SK-N-SH (cell line): Measurements from ENCODE around the gene OSBPL6. TPM values are rescaled to one million over a fixed set of nuclear protein-coding genes. Genes with fewer than 3 reads are reported as not detected.

Source experiments
- CTCF ChIA-PET: fragments of 300-600, 350-600 bp; formaldehyde crosslinking; extraction: SDS; loops from one replicate; lab custom pipeline; 2021; lab: Yijun Ruan, JAX
- POLR2A ChIA-PET: fragments of 350-600 bp; sonication (Branson Sonifier 250); formaldehyde crosslinking; extraction: SDS; loops from one replicate; lab custom pipeline; 2020; ENCODE audit warnings: antibody characterized with exemption, inconsistent platforms; lab: Yijun Ruan, JAX
- DNase-seq: peaks from one replicate; pipeline ENCODE4 v3.0.0; 2012
- H2AFZ ChIP-seq: fragments of 200-600 bp; sonication (generic); 2 replicates; pipeline ENCODE4 v1.8.1; 2016; ENCODE audit warnings: antibody characterized with exemption, mild to moderate bottlenecking, low read depth
- H3F3A ChIP-seq: fragments of 200-600 bp; sonication (generic); replicated peaks from 2 replicates; pipeline ENCODE3; 2016; ENCODE audit warnings: antibody characterized with exemption, mild to moderate bottlenecking; ENCODE audit not compliant: insufficient read depth
- H3K27ac ChIP-seq, 2 experiments: fragments of 200-500 bp in 1 of 2; fragments of 200-600 bp in 1 of 2; sonication (Bioruptor generic) in 1 of 2; sonication (generic), shearing (Covaris generic) in 1 of 2; 2 replicates each; pipeline versions ENCODE4 v1.5.1 to v1.6.1; 2014 to 2016; ENCODE audit warnings: low read depth in 2 of 2, inconsistent platforms in 1 of 2, low read length in 1 of 2, mild to moderate bottlenecking in 1 of 2, mixed read lengths in 1 of 2
- H3K27me3 ChIP-seq: fragments of 200-600 bp; sonication (generic), shearing (Covaris generic); 2 replicates; pipeline ENCODE4 v1.6.1; 2016; ENCODE audit warnings: mixed run types; ENCODE audit not compliant: insufficient read depth
- H3K36me3 ChIP-seq, 2 experiments: fragments of 200-500 bp in 1 of 2; fragments of 200-600 bp in 1 of 2; sonication (Bioruptor generic) in 1 of 2; sonication (generic) in 1 of 2; replicated peaks in 1 of 2; 2 replicates each; pipeline versions ENCODE3 to v1.5.1; 2014 to 2016; ENCODE audit warnings: low read length in 1 of 2, mild to moderate bottlenecking in 1 of 2; ENCODE audit not compliant: insufficient read depth in 2 of 2, control insufficient read depth in 1 of 2
- H3K4me1 ChIP-seq, 2 experiments: fragments of 200-500 bp in 1 of 2; fragments of 200-600 bp in 1 of 2; sonication (Bioruptor generic) in 1 of 2; sonication (generic), shearing (Covaris generic) in 1 of 2; 2 replicates each; pipeline versions ENCODE4 v1.5.1 to v1.6.1; 2014 to 2016; ENCODE audit warnings: low read depth in 1 of 2, low read length in 1 of 2, mixed run types in 1 of 2; ENCODE audit not compliant: insufficient read depth in 2 of 2, control insufficient read depth in 1 of 2
- H3K4me2 ChIP-seq: fragments of 200-600 bp; sonication (generic), shearing (Covaris generic); 2 replicates; pipeline ENCODE4 v1.6.1; 2017; ENCODE audit warnings: mixed run types
- H3K4me3 ChIP-seq, 2 experiments: fragments of 200-500 bp in 1 of 2; fragments of 200-600 bp in 1 of 2; sonication (Bioruptor generic) in 1 of 2; sonication (generic), shearing (Covaris generic) in 1 of 2; 2 replicates each; pipeline versions ENCODE4 v1.5.1 to v1.8.1; 2014 to 2016; ENCODE audit warnings: low read depth in 2 of 2, inconsistent platforms in 1 of 2, low read length in 1 of 2, mild to moderate bottlenecking in 1 of 2, mixed read lengths in 1 of 2, moderate library complexity in 1 of 2
- H3K79me2 ChIP-seq: fragments of 200-600 bp; sonication (generic); 2 replicates; pipeline ENCODE4 v1.8.1; 2017; ENCODE audit warnings: mild to moderate bottlenecking; ENCODE audit not compliant: insufficient read depth
- H3K9ac ChIP-seq: fragments of 200-600 bp; sonication (generic); 2 replicates; pipeline ENCODE4 v1.6.1; 2017; ENCODE audit warnings: mixed run types
- H3K9me2 ChIP-seq: fragments of 200-600 bp; sonication (generic); 2 replicates; pipeline ENCODE4 v1.6.1; 2017; ENCODE audit warnings: mixed run types
- H3K9me3 ChIP-seq: fragments of 200-600 bp; sonication (generic); 2 replicates; pipeline ENCODE4 v1.6.1; 2017; ENCODE audit warnings: mixed run types, mild to moderate bottlenecking, moderate library complexity
- H4K20me1 ChIP-seq: fragments of 200-600 bp; sonication (generic); 2 replicates; pipeline ENCODE4 v1.6.1; 2017; ENCODE audit warnings: mild to moderate bottlenecking, mixed run types; ENCODE audit not compliant: insufficient read depth
- FOXJ3 ChIP-seq: sonication (generic); formaldehyde crosslinking; IDR thresholded peaks from 2 replicates; pipeline ENCODE4 v1.5.1; 2020; ENCODE audit warnings: mild to moderate bottlenecking, missing genetic modification reagents
- JUND ChIP-seq: IDR thresholded peaks from 2 replicates; pipeline ENCODE4 v1.4.0; 2012
- RAD21 ChIP-seq: IDR thresholded peaks from 2 replicates; pipeline ENCODE4 v1.6.1; 2012; ENCODE audit warnings: mild to moderate bottlenecking, low read length
- REST ChIP-seq: IDR thresholded peaks from 2 replicates; pipeline ENCODE4 v1.6.1; 2012; ENCODE audit warnings: mild to moderate bottlenecking, low read depth, low read length, moderate library complexity
- SIN3A ChIP-seq: IDR thresholded peaks from 2 replicates; pipeline ENCODE4 v1.6.1; 2012; ENCODE audit warnings: low read depth, mild to moderate bottlenecking, low read length, moderate library complexity, borderline replicate concordance
- TAF1 ChIP-seq: IDR thresholded peaks from 2 replicates; pipeline ENCODE4 v1.6.1; 2012; ENCODE audit warnings: low read depth, mild to moderate bottlenecking, low read length, moderate library complexity, borderline replicate concordance
- WGBS: methylation state at CpG from one replicate; pipeline ENCODE4 v1.1.6; 2017; ENCODE audit warnings: low lambda C conversion rate; 5-methylcytosine and 5-hydroxymethylcytosine counted together
- polyA plus RNA-seq, 3 experiments: library from polyadenylated mRNA; depleted of rRNA; stranded (reverse); fragments of >200 nt; gene quantifications; 2 replicates each; pipeline ENCODE4 v1.2.3, GENCODE V29; 2012
- TF ChIP-seq, protein P1 (sequence below): fragments of 150-350 bp; IDR thresholded peaks from 2 replicates; pipeline ENCODE4 v1.6.1; 2016; ENCODE audit warnings: mild to moderate bottlenecking, low read depth, low read length
- TF ChIP-seq, protein P2 (sequence below): IDR thresholded peaks from 2 replicates; pipeline ENCODE4 v1.4.0; 2012; ENCODE audit warnings: low read depth
- TF ChIP-seq, protein P3 (sequence below): fragments of 150-350 bp; IDR thresholded peaks from 2 replicates; pipeline ENCODE4 v1.6.1; 2017; ENCODE audit warnings: antibody characterized with exemption, low read length, low read depth, borderline replicate concordance

Gene OSBPL6
- polyA plus RNA-seq, 1 of the 3 experiments (the other 2 are of a cell fraction), result 2.7 TPM

DNA sequence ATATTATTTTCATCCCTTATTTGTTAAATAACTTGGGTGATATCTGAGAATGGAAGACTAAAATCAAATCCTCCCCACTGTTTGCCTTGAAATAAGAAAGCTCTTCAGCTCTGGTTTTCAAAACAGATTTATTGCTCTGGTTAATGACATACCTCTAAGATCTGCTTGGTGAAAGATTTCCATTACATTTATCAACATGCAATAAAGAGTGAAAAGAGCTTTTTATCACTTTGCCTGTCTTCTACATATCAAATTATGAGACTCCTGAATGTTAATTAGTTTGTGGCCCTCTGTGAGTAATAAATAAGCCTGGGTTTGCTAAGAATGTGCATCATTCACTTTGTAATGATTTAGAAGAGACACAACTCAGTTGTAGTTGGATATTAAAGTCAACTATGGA, 140.9 kb downstream of the OSBPL6 start:
- no peak overlapping the region for H3K9ac ChIP-seq
- no peaks in the 10 kb centered on the region for H3K27me3 ChIP-seq
- peaks cover 0 to 3% of the 10 kb centered on the region in 2 experiments for H3K36me3 ChIP-seq
- H4K20me1 ChIP-seq, result no peaks in the 10 kb centered on the region
- POLR2A ChIA-PET, result no interaction called here
- H3K79me2 ChIP-seq, result no peaks in the 10 kb centered on the region
- TF ChIP-seq, protein P1, sequence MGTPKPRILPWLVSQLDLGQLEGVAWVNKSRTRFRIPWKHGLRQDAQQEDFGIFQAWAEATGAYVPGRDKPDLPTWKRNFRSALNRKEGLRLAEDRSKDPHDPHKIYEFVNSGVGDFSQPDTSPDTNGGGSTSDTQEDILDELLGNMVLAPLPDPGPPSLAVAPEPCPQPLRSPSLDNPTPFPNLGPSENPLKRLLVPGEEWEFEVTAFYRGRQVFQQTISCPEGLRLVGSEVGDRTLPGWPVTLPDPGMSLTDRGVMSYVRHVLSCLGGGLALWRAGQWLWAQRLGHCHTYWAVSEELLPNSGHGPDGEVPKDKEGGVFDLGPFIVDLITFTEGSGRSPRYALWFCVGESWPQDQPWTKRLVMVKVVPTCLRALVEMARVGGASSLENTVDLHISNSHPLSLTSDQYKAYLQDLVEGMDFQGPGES, result no peak
- TF ChIP-seq JUND (no peak), RAD21 (no peak)
- TF ChIP-seq, protein P2, sequence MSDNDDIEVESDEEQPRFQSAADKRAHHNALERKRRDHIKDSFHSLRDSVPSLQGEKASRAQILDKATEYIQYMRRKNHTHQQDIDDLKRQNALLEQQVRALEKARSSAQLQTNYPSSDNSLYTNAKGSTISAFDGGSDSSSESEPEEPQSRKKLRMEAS, result no peak
- TF ChIP-seq, all 33 proteins: peak for 0
- DNase-seq, result no peak
- H2AFZ ChIP-seq, result no peak overlapping the region
- no peak overlapping the region for H3K4me2 ChIP-seq
- no peaks in the 10 kb centered on the region for H3K9me2 ChIP-seq
- no peak overlapping the region for H3K27ac ChIP-seq
- no peaks in the 10 kb centered on the region for H3F3A ChIP-seq
- CTCF ChIA-PET, result interaction anchor here (1.1 to 1.2 kb wide), 2 partner anchors 14 to 80 kb away, joined by 4 read pairs; no protein-coding TSS in a partner anchor
- no peaks in the 10 kb centered on the region for H3K9me3 ChIP-seq
- no peaks in the 10 kb centered on the region; a peak in 2 of 4 replicates for H3K4me1 ChIP-seq
- no peak overlapping the region for H3K4me3 ChIP-seq

- Histone ChIP-seq H3K4me3 (no peak overlapping the region), H3F3A (no peaks in the 10 kb centered on the region), H3K27ac (no peak overlapping the region), H3K9ac (no peak overlapping the region), H3K27me3 (no peaks in the 10 kb centered on the region), H3K36me3 (peaks cover 0 to 3% of the 10 kb centered on the region in 2 experiments), H3K9me3 (no peaks in the 10 kb centered on the region), H3K79me2 (no peaks in the 10 kb centered on the region), H3K4me2 (no peak overlapping the region), H3K9me2 (no peaks in the 10 kb centered on the region), H4K20me1 (no peaks in the 10 kb centered on the region), H2AFZ (no peak overlapping the region), H3K4me1 (no peaks in the 10 kb centered on the region; a peak in 1 of 4 replicates)
- ChIA-PET CTCF (interaction anchor here (1.7 kb wide), 1 partner anchor 232 kb away, joined by 3 read pairs; the partner anchor contains the start of gene RBM45), POLR2A (no interaction called here)
- DNase-seq, result no peak
- TF ChIP-seq REST (no peak), TAF1 (no peak), SIN3A (no peak), FOXJ3 (CRISPR knock-in tag) (no peak)
- TF ChIP-seq, protein P3, sequence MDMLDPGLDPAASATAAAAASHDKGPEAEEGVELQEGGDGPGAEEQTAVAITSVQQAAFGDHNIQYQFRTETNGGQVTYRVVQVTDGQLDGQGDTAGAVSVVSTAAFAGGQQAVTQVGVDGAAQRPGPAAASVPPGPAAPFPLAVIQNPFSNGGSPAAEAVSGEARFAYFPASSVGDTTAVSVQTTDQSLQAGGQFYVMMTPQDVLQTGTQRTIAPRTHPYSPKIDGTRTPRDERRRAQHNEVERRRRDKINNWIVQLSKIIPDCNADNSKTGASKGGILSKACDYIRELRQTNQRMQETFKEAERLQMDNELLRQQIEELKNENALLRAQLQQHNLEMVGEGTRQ, result no peak
- 95% methylated on average over 11 of the region's 11 CpGs for WGBS
These were observed 149.8 kb downstream of the OSBPL6 start for GRCh38 chr2:178344121-178344520.
